ENCODE measurements around the gene TMEM232.

DNA sequence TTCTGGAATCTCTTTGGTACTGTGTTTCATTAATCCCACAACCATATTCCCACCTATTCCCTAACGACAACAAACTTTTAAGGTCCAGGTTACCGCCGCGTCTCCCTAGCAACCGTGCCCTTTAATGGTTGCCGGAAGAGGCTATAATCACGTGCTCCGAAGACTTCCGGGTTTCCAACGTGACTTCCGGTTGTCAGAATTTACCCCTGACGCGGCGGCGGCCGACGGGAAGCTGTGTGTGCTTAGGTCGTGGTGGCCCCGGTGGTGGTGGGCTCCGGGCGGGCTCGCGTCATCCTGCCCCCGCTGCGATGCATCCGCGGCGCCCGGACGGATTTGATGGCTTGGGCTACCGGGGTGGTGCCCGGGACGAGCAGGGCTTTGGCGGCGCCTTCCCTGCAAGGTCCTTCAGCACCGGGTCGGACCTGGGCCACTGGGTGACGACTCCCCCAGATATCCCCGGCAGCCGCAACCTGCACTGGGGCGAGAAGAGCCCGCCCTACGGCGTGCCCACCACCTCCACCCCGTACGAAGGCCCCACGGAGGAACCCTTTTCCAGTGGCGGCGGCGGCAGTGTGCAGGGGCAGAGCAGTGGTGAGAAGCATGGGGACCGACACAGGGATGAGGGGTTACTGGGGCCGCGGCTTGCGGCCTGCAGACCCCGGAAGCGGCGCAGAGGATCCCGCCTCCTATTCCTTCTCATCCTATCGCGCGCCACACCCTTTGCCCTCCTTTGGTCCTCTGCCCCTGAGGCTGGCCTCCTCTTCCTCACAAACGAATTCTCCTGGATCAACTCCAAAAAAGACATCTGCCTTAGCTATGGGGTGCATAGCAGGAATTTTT is 12.6 kb upstream of the TMEM232 start, which contains the start of gene SLC25A46:
- TF ChIP-seq, protein P1, sequence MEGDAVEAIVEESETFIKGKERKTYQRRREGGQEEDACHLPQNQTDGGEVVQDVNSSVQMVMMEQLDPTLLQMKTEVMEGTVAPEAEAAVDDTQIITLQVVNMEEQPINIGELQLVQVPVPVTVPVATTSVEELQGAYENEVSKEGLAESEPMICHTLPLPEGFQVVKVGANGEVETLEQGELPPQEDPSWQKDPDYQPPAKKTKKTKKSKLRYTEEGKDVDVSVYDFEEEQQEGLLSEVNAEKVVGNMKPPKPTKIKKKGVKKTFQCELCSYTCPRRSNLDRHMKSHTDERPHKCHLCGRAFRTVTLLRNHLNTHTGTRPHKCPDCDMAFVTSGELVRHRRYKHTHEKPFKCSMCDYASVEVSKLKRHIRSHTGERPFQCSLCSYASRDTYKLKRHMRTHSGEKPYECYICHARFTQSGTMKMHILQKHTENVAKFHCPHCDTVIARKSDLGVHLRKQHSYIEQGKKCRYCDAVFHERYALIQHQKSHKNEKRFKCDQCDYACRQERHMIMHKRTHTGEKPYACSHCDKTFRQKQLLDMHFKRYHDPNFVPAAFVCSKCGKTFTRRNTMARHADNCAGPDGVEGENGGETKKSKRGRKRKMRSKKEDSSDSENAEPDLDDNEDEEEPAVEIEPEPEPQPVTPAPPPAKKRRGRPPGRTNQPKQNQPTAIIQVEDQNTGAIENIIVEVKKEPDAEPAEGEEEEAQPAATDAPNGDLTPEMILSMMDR (IDR thresholded peaks at IDR 0.05; ENCODE audit: low read depth, low read length, poor library complexity, severe bottlenecking): no peak
- TF ChIP-seq EZH2phosphoT487 (IDR thresholded peaks at IDR 0.05; ENCODE audit: borderline replicate concordance, low read length): no peak
